HG03139 (cell line): ENCODE measurements around the gene UBA7.

ENCODE experiments used
- ATAC-seq: cut with Tn5 transposase; IDR thresholded peaks from one replicate; pipeline ENCODE4 v1.9.1; 2021; ENCODE audit not compliant: unreplicated experiment

The UBA7 gene

GRCh38 chr3:49805897-49806701 is 7.7 kb downstream of the UBA7 start:
- ATAC-seq, result no peak

- no peak for ATAC-seq
These were observed 8.4 kb downstream of the UBA7 start for GRCh38 chr3:49805367-49805782.

- ATAC-seq, result no peak
These were observed 9.4 kb downstream of the UBA7 start for GRCh38 chr3:49804141-49805041.

- no peak for ATAC-seq
These were observed 10.2 kb downstream of the UBA7 start for GRCh38 chr3:49803465-49804140.

GRCh38 chr3:49802719-49803464 is 10.9 kb downstream of the UBA7 start, which contains the start of gene INKA1:
Gene INKA1 (plus strand): TSS chr3:49803261. CDS start chr3:49803393, 132 bp downstream.
- peak; percentile 37 for ATAC-seq

GRCh38 chr3:49801160-49801559 is 12.6 kb downstream of the UBA7 start:
- ATAC-seq, result no peak

- no peak for ATAC-seq
These were observed 14.0 kb downstream of the UBA7 start, which contains the start of gene CDHR4 for GRCh38 chr3:49799761-49800160. Gene CDHR4 (minus strand): TSS chr3:49799873. CDS start chr3:49799812, 61 bp downstream.

- no peak for ATAC-seq
These were observed 14.6 kb downstream of the UBA7 start for GRCh38 chr3:49799105-49799504.

- ATAC-seq, result no peak
These were observed 18.5 kb downstream of the UBA7 start for GRCh38 chr3:49794926-49795905.

- no peak for ATAC-seq
These were observed 19.3 kb downstream of the UBA7 start for GRCh38 chr3:49794431-49794830.

GRCh38 chr3:49793486-49794085 is 20.2 kb downstream of the UBA7 start:
- no peak for ATAC-seq

GRCh38 chr3:49792371-49793150 is 21.2 kb downstream of the UBA7 start:
- ATAC-seq, result no peak

- ATAC-seq, result no peak
These were observed 22.2 kb downstream of the UBA7 start for GRCh38 chr3:49791571-49791970.

- ATAC-seq, result no peak
These were observed 22.9 kb downstream of the UBA7 start for GRCh38 chr3:49790626-49791411.

- ATAC-seq, result no peak
These were observed 25.7 kb downstream of the UBA7 start for GRCh38 chr3:49788056-49788455.

- no peak for ATAC-seq
These were observed 26.2 kb downstream of the UBA7 start for GRCh38 chr3:49787536-49787935.

- ATAC-seq, result no peak
These were observed 26.6 kb downstream of the UBA7 start for GRCh38 chr3:49787182-49787464.
